Breast epithelium (tissue), 4 donors: ENCODE measurements around the gene WDR70. TPM values are rescaled to one million over a fixed set of nuclear protein-coding genes. Genes with fewer than 3 reads are reported as not detected.

ENCODE experiments used
- DNase-seq, 2 donors: peaks; one replicate each; pipeline ENCODE4 v3.0.0-alpha.2; 2019; ENCODE audit warnings: low spot score in 2 of 2
- H3K27ac ChIP-seq, 2 donors: fragments of 200-600 bp; sonication (generic) in 1 of 2; one replicate each; pipeline ENCODE4 v1.5.1; 2016 to 2019; ENCODE audit warnings: mild to moderate bottlenecking in 1 of 2
- H3K27me3 ChIP-seq, 2 donors: fragments of 200-600 bp; sonication (generic) in 1 of 2; one replicate each; pipeline versions ENCODE4 v1.5.1 to v1.6.0; 2017 to 2019; ENCODE audit warnings: control low read depth in 1 of 2, mild to moderate bottlenecking in 1 of 2
- H3K36me3 ChIP-seq: fragments of 200-600 bp; one replicate; pipeline ENCODE4 v1.5.1; 2019
- H3K4me1 ChIP-seq, 2 donors: fragments of 200-600 bp; sonication (generic); one replicate each; pipeline ENCODE4 v1.5.1; 2016 to 2019; ENCODE audit warnings: control low read depth in 1 of 2
- H3K4me3 ChIP-seq, 3 donors: fragments of 200-600 bp; sonication (generic); 1 replicate in 2 of 3; 2 replicates in 1 of 3; pipeline ENCODE4 v1.5.1; 2016 to 2019; ENCODE audit warnings: mild to moderate bottlenecking in 3 of 3, moderate library complexity in 2 of 3
- H3K9me3 ChIP-seq, 2 donors: fragments of 200-600 bp; sonication (generic) in 1 of 2; one replicate each; pipeline ENCODE4 v1.5.1; 2016 to 2019; ENCODE audit warnings: control low read depth in 1 of 2
- POLR2A ChIP-seq: fragments of 450-650 bp; IDR thresholded peaks from one replicate; pipeline ENCODE4 v1.6.1; 2016; ENCODE audit warnings: antibody characterized with exemption, mild to moderate bottlenecking, moderate library complexity
- POLR2AphosphoS5 ChIP-seq, 3 donors: sonication (generic); formaldehyde crosslinking; IDR thresholded peaks; one replicate each; pipeline ENCODE4 v1.6.1; 2017; ENCODE audit warnings: antibody characterized with exemption in 3 of 3
- intact Hi-C: fragments of 100-400 bp; cut with DNase I; formaldehyde crosslinking; loops from one replicate; pipeline ENCODE4 v1.15.1; 2023; ENCODE audit warnings: low total_unique reads
- total RNA-seq, 3 donors: library from RNA; depleted of rRNA; stranded (reverse); fragments of >200 nt; gene quantifications; one replicate each; pipeline ENCODE4 v1.1.0, GENCODE V29; 2016
- TF ChIP-seq, protein P1 (sequence below), 3 donors: fragments of 450-650 bp; IDR thresholded peaks; one replicate each; pipeline ENCODE4 v1.5.1; 2016 to 2017; ENCODE audit warnings: antibody characterized with exemption in 3 of 3, mild to moderate bottlenecking in 3 of 3, moderate library complexity in 3 of 3

WDR70 gene
- total RNA-seq, 3 donors from 2014 or later = 29.6 to 40.2 (median 37.0) TPM

DNA sequence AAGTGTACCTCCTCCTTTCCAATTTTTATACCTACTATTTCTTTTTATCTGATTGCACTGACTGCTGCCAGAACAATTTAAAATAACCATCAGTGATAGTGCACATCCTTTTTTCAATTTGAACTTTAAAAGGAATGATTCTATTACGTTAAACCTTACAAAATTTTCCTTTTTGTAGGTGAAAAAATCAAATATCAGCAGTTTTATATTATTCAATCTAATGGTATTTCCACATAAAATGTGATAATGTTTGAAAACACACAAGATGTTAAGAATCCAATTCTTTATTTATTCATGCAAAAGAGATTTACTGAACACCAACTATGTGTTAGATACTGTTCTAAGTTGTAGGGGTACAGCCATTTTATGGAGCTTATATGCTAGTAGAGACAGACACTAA lies 355.0 kb downstream of the WDR70 start:
- H3K27ac ChIP-seq = no peak overlapping the region
- H3K4me3 ChIP-seq = no peak overlapping the region
- H3K27me3 ChIP-seq = no peaks in the 10 kb centered on the region
- TF ChIP-seq POLR2AphosphoS5 (IDR thresholded peaks at IDR 0.05) = no peak
- H3K36me3 ChIP-seq = no peaks in the 10 kb centered on the region
- peaks cover 0 to 4% of the 10 kb centered on the region in 2 donors for H3K4me1 ChIP-seq
- DNase-seq = no peak
- intact Hi-C loops = no loop called here
- no peaks in the 10 kb centered on the region for H3K9me3 ChIP-seq

DNA sequence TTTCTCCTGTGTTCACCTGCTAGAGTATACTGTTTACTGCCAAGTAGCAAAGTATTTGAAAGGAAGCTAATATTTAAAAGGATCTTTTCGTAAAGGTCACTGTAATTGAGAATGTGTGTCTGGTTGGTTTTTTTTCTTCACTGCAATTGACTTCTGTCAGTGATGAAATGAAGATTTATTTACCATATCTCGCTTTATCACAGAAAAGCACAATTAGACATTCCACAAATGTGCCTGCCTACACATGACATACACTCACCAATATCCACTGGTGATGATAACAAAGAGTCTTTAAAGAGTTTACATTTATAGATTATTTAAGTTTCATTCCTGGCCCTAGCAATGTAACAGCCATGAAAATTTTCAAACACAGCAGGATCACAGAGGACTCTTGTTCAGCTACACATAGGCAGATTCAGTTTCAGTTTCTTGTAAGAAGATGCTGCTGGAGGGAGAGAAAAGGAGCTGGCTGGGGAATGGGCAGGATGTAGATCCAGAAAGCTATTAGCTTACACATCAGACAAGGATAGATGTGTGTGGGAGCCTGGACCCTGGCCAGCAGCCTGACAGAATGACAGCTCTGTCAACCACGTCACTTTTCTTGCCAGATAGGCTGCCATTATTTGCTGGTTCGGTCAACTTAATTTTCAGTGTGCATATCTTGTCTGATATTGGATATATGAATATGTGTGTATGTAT lies 356.7 kb downstream of the WDR70 start:
- Histone ChIP-seq H3K9me3 (no peaks in the 10 kb centered on the region), H3K4me1 (peaks cover 0 to 4% of the 10 kb centered on the region in 2 donors), H3K4me3 (no peak overlapping the region), H3K27me3 (no peaks in the 10 kb centered on the region), H3K36me3 (no peaks in the 10 kb centered on the region), H3K27ac (peak overlapping the region in 1 of 2 donors; percentile 54)
- TF ChIP-seq, protein P1, sequence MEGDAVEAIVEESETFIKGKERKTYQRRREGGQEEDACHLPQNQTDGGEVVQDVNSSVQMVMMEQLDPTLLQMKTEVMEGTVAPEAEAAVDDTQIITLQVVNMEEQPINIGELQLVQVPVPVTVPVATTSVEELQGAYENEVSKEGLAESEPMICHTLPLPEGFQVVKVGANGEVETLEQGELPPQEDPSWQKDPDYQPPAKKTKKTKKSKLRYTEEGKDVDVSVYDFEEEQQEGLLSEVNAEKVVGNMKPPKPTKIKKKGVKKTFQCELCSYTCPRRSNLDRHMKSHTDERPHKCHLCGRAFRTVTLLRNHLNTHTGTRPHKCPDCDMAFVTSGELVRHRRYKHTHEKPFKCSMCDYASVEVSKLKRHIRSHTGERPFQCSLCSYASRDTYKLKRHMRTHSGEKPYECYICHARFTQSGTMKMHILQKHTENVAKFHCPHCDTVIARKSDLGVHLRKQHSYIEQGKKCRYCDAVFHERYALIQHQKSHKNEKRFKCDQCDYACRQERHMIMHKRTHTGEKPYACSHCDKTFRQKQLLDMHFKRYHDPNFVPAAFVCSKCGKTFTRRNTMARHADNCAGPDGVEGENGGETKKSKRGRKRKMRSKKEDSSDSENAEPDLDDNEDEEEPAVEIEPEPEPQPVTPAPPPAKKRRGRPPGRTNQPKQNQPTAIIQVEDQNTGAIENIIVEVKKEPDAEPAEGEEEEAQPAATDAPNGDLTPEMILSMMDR (IDR thresholded peaks at IDR 0.05) = no peak
- TF ChIP-seq POLR2A = no peak
- TF ChIP-seq POLR2AphosphoS5 (IDR thresholded peaks at IDR 0.05) = no peak
- intact Hi-C loops = no loop called here
- no peak for DNase-seq

DNA sequence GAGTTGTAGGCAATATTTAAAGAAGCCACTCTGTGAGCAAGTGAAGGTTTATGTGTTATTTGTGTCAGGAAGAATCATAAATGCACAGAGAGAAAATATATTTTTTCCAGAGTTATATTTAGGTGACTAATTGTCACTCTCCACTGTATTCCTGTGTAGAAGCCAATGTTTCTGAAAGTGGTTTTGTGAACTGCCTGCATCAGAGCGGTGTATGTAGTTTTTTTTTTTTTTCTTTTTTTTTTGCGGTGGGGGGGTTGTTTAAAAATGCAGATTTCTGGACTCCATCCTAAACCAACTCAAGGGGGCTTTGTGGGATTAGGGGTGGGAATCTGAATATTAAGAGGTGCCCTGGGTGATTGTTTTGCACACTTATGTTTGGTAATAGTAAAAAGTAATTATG lies 357.3 kb downstream of the WDR70 start:
- no peaks in the 10 kb centered on the region for H3K9me3 ChIP-seq
- TF ChIP-seq, protein P1 (IDR thresholded peaks at IDR 0.05) = no peak
- TF ChIP-seq POLR2A (no peak), POLR2AphosphoS5 (IDR thresholded peaks at IDR 0.05) (no peak)
- H3K27ac ChIP-seq = no peak overlapping the region
- intact Hi-C loops = no loop called here
- DNase-seq = no peak
- H3K36me3 ChIP-seq = no peaks in the 10 kb centered on the region
- no peaks in the 10 kb centered on the region for H3K27me3 ChIP-seq
- no peak overlapping the region for H3K4me3 ChIP-seq
- peaks cover 0 to 4% of the 10 kb centered on the region in 2 donors for H3K4me1 ChIP-seq

DNA sequence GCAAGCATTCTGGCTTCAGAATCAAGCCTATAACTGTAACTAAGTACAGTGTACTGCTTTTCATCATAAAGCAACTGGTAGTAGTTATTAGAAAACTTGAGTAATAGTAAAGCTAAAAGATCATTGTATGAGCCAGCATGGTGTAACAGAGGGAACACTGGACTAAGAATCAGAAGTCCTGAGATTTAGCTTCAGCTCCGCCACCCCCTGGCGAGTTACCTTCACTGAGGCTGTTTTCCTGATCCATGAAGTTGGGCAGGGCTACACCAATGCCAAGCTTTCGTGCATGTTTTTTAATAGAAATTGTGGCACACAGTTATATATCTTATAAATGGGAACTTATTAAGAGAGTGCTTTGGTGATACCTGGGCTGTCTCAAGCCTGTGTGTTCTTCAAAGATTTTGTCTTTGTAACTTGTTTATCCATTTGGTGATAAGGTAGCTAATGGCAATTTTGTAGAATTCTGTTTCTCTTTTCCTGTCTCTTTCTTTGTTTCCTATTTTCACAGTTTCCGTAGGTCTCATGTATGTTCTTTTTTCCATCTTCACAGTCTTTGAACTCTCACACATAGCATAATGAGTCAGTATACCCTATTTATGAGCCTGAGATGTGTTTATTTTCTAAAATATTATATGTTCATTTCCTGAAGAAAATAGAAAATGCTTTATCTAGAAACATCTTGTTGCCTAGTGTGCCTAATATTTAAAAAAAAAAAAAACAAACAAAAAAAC lies 358.4 kb downstream of the WDR70 start:
- intact Hi-C loops = no loop called here

DNA sequence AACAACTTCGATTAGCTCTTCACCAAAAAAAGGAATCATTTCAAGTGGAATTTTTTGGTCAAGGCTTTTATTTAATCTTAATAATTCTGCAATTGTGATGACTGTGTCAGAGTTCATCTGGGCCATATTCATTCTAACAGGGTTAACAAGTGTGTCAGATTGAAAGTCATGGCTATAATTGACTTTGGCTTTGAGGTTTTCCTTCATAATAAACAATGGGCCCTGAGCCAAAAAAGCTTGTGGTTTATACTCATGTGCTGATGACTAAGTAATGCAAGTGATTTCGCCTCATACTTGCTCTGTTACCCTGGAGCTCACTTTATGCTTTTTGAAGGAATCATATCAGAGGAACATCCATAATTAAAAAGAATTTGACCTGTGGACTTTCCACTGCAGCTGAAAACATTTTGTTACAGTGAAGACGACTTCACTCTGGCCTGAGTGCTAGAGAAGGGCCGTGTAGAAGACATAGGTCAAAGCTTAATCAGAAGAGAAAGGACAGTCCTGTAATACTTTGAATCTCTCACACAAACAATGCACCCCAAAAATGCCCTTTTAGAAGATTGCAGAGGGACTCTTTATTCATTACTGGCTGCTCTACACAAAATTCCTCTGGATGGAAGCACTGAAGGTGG lies 359.1 kb downstream of the WDR70 start:
- Histone ChIP-seq H3K27me3 (no peaks in the 10 kb centered on the region), H3K4me3 (no peak overlapping the region), H3K27ac (peak overlapping the region; percentile 49 to 68), H3K4me1 (peaks cover 0 to 4% of the 10 kb centered on the region in 2 donors), H3K9me3 (no peaks in the 10 kb centered on the region), H3K36me3 (no peaks in the 10 kb centered on the region)
- DNase-seq = no peak
- TF ChIP-seq POLR2AphosphoS5 (IDR thresholded peaks at IDR 0.05) (peak in 1 of 3 donors; percentile 46), POLR2A (no peak)
- TF ChIP-seq, protein P1 (IDR thresholded peaks at IDR 0.05) = no peak
- intact Hi-C loops = no loop called here

More for the DNA sequence above, 358.4 kb downstream of the WDR70 start:
- Histone ChIP-seq H3K4me3 (no peak overlapping the region), H3K36me3 (no peaks in the 10 kb centered on the region), H3K4me1 (peaks cover 0 to 4% of the 10 kb centered on the region in 2 donors), H3K27ac (peak overlapping the region; percentile 41 to 68), H3K27me3 (no peaks in the 10 kb centered on the region), H3K9me3 (no peaks in the 10 kb centered on the region)
- DNase-seq = no peak
- no peak for TF ChIP-seq POLR2A
- TF ChIP-seq POLR2AphosphoS5 (IDR thresholded peaks at IDR 0.05) = no peak
- TF ChIP-seq, protein P1 (IDR thresholded peaks at IDR 0.05) = no peak
